NCI-H1694 (cell line): Measurements from ENCODE around the gene PDGFA.

Experiments used
- DNase-seq: peaks from one replicate; lab custom pipeline; 2025; lab: John Stamatoyannopoulos, UW

PDGFA gene

DNA sequence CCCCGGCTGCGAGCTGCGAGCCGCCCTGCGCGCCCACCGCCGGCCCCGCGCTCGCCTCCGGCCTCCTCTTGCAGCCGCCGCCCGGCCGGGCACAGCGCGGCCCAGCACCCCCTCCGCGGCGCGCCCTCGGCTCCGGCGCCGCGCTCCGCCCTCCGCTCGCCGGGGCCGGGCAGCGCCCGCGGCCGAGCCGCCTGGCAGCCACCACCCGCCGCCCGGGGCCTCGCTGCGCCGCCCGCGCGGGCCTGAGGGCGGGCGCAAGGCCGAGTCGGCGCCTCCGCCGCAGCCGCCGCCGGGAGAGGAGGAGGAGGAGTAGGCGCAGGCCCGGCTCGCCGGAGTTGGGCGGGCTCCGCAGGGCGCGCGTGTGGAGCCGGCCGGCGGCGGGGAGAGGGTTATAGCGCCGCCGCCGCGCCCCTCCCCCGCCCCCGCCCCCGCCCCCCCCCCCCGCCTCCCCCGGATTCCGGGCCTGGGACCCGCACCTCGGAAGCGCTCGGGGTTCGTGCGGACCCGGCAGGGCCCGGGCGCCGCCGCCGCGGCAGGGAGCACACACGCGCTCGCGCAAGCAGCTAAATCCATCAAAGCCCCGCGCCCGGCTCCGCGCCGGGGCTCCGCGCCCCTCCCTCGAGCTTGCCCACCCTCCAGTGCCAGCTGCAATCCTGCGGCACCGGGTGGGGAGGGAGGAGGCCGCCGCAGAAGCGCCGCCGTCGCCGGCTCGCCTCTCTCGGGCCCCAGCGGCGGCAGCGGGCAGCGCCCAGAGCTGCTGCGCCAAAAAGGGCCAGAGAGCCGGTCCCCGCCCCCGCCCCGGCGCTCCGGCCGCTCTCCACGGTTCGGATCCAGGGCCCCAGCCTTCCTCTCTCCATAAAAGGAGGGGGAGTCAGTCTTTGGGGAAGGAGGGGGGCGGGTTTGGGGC lies at the start of gene PDGFA:
TSS of gene PDGFA (minus strand) at position 363 of the 907 bp plus-strand sequence. CDS start 845 bp downstream, outside the sequence.
- no peak for DNase-seq

GRCh38 chr7:568031-568951 lies 48.6 kb upstream of the PDGFA start:
- DNase-seq, result no peak

DNA sequence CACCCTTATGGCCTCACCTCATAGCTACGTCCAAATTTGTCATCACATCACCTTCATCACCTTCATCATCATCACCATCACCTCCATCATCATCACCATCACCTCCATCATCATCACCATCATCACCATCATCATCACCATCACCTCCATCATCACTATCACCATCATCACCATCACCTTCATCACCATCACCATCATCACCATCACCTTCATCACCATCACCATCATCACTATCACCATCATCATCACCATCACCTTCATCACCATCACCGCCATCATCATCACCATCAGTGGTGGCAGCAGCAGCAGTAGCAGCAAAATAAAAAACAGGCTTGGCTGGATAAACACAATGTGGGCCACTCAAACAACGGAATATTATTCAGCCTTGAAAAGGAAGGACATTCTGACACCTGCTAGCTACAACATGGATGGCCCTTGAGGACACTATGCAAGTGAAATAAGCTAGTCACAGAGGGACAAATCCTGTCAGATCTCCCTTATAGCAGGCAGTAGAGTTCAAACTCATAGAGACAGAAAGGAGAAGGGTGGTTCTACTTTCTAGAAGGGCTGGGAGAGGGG lies 47.7 kb upstream of the PDGFA start:
- DNase-seq, result no peak

GRCh38 chr7:566100-566499 lies 46.5 kb upstream of the PDGFA start:
- no peak for DNase-seq

DNA sequence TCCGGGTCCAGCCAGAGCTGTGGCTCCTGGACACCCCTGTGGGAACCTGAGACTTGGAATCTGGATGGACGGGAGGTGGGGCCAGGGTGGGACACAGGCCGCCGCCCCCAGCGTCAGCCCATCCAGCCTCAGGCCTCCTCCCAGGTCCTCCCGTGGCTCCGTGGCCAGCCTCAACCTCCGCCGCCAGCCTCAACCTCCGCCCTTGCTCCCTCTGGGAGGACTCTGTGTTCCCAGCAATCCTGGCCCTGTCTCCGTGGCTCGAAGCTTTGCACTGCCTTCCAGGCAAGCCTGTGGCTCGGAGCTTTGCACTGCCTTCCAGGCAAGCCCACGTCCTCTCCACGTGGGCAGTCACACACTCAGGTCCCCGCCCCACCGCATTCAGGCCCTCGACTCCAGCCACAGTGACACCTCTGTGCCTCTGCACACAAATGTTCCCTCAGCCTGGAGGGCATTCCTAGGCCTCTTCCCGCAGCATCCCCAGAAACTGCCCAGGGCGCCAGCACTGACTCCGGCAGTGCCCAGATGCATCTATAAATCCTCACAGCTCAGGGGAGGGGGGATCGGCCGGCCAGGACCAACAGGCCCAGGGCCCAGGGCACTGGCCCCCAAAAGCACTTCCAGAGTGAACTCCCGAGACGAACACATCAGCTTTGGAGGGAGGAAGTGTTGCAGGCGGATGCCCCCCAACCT lies 44.7 kb upstream of the PDGFA start:
- DNase-seq, result no peak

DNA sequence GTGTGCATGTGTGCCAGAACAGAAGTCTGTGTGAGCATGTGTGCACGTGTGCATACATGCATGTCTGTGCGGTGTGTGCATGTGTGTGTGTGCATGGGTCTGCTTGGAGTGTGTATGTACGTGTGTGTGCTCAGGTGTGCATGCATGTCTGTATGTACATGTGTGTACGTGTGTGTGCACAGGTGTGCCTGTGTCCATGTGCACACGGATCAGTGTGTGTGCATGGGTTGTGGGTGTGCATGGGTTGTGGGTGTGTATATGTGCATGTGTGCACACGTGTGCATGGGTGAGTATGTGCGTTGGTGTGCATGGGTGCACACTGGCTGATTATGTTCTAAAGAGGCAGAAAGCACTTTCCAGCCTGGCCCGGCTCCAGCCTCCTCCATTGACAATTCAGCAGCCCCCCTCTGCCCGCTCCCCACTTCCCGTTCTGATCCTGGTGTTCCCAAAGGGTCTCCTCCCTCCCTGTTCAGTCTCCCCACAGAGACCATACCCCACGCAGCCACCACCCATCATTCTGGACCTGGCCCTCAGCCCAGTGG lies 44.1 kb upstream of the PDGFA start:
- no peak for DNase-seq

DNA sequence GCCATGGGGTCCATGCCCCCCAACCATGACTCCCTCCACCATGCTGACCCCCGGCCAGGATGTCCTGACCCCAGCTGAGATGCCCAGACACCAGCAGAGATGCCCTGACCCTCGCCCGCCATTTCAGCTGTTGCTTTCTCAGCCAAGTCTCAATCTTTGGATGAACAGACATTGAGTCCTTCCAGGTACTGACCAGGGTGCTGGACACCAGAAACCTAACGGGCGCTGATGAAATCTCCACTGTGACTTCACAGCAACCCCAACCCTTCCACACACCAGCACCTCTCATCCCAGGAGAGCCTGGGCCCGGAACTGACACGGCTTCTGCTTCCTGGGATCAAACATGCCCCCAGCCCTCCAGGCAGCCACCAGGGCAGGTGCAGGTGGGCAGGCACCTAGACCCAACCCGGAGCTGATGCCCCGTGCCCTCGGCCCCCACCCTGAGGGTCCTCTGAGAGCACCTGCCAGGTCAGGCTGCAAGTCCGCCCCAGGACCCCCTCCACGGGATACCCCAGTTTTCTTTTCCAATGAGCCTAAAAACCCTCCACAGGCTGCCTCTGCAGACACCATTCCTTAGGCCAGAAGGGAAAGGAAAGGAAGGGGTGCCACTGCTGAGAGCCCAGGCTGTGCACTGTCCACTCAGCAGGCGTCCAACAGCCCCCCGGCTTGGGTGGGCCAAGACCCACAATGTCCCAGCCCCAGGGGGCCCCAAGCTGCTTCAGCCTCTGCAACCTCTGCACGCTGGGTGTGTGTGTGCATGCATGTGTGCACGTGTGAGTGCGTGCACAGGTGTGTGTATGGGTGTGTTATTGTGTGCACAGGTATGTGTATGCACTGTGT lies 43.4 kb upstream of the PDGFA start:
- DNase-seq, result no peak

GRCh38 chr7:562374-562675 lies 42.7 kb upstream of the PDGFA start:
- no peak for DNase-seq

- DNase-seq, result no peak
Measured at GRCh38 chr7:561631-562373, 42.2 kb upstream of the PDGFA start.

GRCh38 chr7:560966-561630 lies 41.5 kb upstream of the PDGFA start:
- no peak for DNase-seq

GRCh38 chr7:559396-559705 lies 39.7 kb upstream of the PDGFA start:
- DNase-seq, result no peak

- no peak for DNase-seq
Measured at GRCh38 chr7:557558-557881, 37.9 kb upstream of the PDGFA start.

GRCh38 chr7:556837-557557 lies 37.4 kb upstream of the PDGFA start:
- DNase-seq, result no peak

- DNase-seq, result no peak
Measured at GRCh38 chr7:556291-556826, 36.7 kb upstream of the PDGFA start.

GRCh38 chr7:555551-556160 lies 36.0 kb upstream of the PDGFA start:
- DNase-seq, result no peak

DNA sequence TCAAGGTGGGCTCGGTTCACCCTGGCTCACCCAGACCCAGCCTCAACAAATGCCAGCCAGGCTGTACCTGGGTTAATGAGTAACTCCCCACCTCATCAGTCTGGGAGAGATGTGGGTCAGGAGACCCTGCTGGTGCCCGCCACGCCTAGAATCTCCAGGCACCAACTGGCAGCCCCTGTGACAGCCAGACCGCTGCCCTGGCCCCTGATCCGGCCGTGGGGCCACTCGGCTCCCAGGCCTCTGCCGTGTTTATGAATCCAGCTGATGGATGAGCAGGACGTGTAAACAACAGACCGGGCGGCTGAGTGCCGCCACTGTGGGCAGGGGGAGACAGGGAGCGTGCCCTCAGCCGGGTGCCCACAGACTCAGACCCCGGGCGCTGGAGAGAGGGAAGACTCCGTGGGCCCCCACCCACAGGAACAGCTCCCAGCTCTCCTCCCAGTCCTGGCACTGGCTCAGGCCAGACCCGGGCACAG lies 34.0 kb upstream of the PDGFA start:
- no peak for DNase-seq

DNA sequence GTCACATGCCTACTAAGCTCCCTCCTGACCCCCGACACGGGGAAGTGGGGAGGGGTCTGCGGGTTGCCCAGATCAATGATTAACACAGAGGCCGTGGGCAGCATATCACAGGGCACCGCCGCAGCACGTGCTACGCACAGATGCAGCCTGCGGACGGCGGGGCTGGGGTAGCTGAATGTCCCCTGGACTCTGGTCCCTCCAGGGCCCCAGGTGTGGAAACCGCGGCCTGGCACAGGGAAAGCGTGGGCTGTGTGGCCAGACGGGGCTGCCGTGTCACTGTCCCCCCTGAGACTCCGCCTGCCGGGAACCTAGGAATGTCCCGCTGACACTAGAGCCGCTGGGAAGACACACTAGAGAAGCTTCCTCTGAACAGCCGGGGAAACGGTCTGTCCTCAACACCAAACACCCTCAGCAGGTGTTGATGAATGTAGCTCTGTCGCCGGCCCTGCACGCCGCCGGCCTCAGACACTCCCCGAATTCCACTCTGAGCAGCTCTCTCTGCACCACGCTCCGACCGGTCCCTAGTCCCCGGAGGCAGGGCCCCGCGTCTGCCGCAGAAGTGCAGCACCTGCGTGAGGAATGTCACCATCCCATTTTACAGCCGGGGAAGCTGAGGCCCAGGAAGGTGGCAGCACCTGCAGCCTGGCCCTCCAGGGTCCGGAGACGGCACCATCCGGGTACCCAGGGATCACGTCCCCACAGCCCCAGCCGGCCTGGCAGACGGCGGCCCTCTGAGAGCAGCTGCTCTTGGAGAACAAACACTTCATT lies 33.4 kb upstream of the PDGFA start:
- no peak for DNase-seq
